Suprapubic skin (tissue), 4 donors: Measurements from ENCODE around the gene PRDX1. TPM values are rescaled to one million over a fixed set of nuclear protein-coding genes. Genes with fewer than 3 reads are reported as not detected.
"Not testable (repeated sequence)": the region's sequence is repeated elsewhere in the genome, so short reads cannot be mapped to it uniquely, and the experiment has no call there.

Experiments
- DNase-seq, 2 donors: peaks; one replicate each; pipeline ENCODE4 v3.0.0-alpha.2; 2019; ENCODE audit warnings: low spot score in 2 of 2
- H3K27ac ChIP-seq: fragments of 200-600 bp; sonication (generic); one replicate; pipeline ENCODE4 v1.5.1; 2019
- H3K27me3 ChIP-seq: fragments of 200-600 bp; sonication (generic); one replicate; pipeline ENCODE4 v1.5.1; 2019
- H3K36me3 ChIP-seq: fragments of 200-600 bp; sonication (generic); one replicate; pipeline ENCODE4 v1.5.1; 2019
- H3K4me1 ChIP-seq: fragments of 200-600 bp; sonication (generic); one replicate; pipeline ENCODE4 v1.5.1; 2019
- H3K4me3 ChIP-seq: fragments of 200-600 bp; sonication (generic); one replicate; pipeline ENCODE4 v1.5.1; 2019; ENCODE audit warnings: mild to moderate bottlenecking
- H3K9me3 ChIP-seq: fragments of 200-600 bp; sonication (generic); one replicate; pipeline ENCODE4 v1.5.1; 2019
- CTCF ChIP-seq, 2 donors: fragments of 200-600 bp in 1 of 2; fragments of 450-650 bp in 1 of 2; sonication (generic) in 1 of 2; IDR thresholded peaks; one replicate each; pipeline ENCODE4 v1.5.1; 2016 to 2019; ENCODE audit warnings: antibody characterized with exemption in 2 of 2, mild to moderate bottlenecking in 1 of 2, moderate library complexity in 1 of 2
- EP300 ChIP-seq: sonication (generic); formaldehyde crosslinking; IDR thresholded peaks from one replicate; pipeline ENCODE4 v1.6.1; 2017; ENCODE audit warnings: antibody characterized with exemption
- POLR2A ChIP-seq, 2 donors: fragments of 450-650 bp; IDR thresholded peaks; one replicate each; pipeline ENCODE4 v1.6.1; 2017; ENCODE audit warnings: antibody characterized with exemption in 2 of 2, mild to moderate bottlenecking in 2 of 2, moderate library complexity in 2 of 2
- POLR2AphosphoS5 ChIP-seq, 3 donors: sonication (generic); formaldehyde crosslinking; IDR thresholded peaks; one replicate each; pipeline ENCODE4 v1.6.1; 2017; ENCODE audit warnings: antibody characterized with exemption in 3 of 3
- WGBS: methylation state at CpG from one replicate; pipeline ENCODE4 v1.1.5; 2018; 5-methylcytosine and 5-hydroxymethylcytosine counted together
- total RNA-seq, 4 donors: library from RNA; depleted of rRNA; stranded (reverse); fragments of >200 nt; gene quantifications; one replicate each; pipeline ENCODE4 v1.1.0, GENCODE V29; 2016

Gene PRDX1
- total RNA-seq, 4 donors from 2014 or later, result 134 to 365 (median 296) TPM

GRCh38 chr1:45490121-45490625 lies 31.5 kb downstream of the PRDX1 start:
- H3K9me3 ChIP-seq, result no peaks in the 10 kb centered on the region
- whole genome bisulfite sequencing, result 3% methylated on average over 17 of the region's 17 CpGs
- DNase-seq, result no peak
- peak overlapping the region; percentile 98 for H3K4me3 ChIP-seq
- H3K27me3 ChIP-seq, result no peaks in the 10 kb centered on the region
- peaks cover 2% of the 10 kb centered on the region for H3K36me3 ChIP-seq
- TF ChIP-seq POLR2AphosphoS5 (IDR thresholded peaks at IDR 0.05) (no peak), POLR2A (IDR thresholded peaks at IDR 0.05) (no peak)
- peak overlapping the region; percentile 82 for H3K27ac ChIP-seq
- H3K4me1 ChIP-seq, result peaks cover 19% of the 10 kb centered on the region

- H3K9me3 ChIP-seq, DNase-seq, H3K36me3 ChIP-seq, H3K27ac ChIP-seq, H3K27me3 ChIP-seq: not testable (repeated sequence)
- WGBS, result 52% methylated on average over 8 of the region's 14 CpGs
- peak overlapping the region; percentile 98 for H3K4me3 ChIP-seq
- H3K4me1 ChIP-seq, result peaks cover 19% of the 10 kb centered on the region
These were observed 32.3 kb downstream of the PRDX1 start for GRCh38 chr1:45489379-45489778.

- Histone ChIP-seq H3K4me3 (peak overlapping the region; percentile 98), H3K36me3 (no peaks in the 10 kb centered on the region), H3K27ac (no peak overlapping the region), H3K9me3 (no peaks in the 10 kb centered on the region), H3K27me3 (no peaks in the 10 kb centered on the region), H3K4me1 (peaks cover 19% of the 10 kb centered on the region)
- no peak for TF ChIP-seq POLR2A (IDR thresholded peaks at IDR 0.05)
- no peak for TF ChIP-seq CTCF (IDR thresholded peaks at IDR 0.05)
- DNase-seq, result no peak
- 56% methylated on average over 10 of the region's 10 CpGs for WGBS
These were observed 32.9 kb downstream of the PRDX1 start for GRCh38 chr1:45488666-45489377.

GRCh38 chr1:45485949-45486348 lies 35.7 kb downstream of the PRDX1 start:
- H3K4me1 ChIP-seq, result peaks cover 11% of the 10 kb centered on the region
- no peak for DNase-seq
- TF ChIP-seq POLR2AphosphoS5 (IDR thresholded peaks at IDR 0.05) (no peak), CTCF (IDR thresholded peaks at IDR 0.05) (no peak), EP300 (no peak), POLR2A (IDR thresholded peaks at IDR 0.05) (no peak)
- H3K4me3 ChIP-seq, result no peak overlapping the region
- H3K27me3 ChIP-seq, result no peaks in the 10 kb centered on the region
- H3K9me3 ChIP-seq, result no peaks in the 10 kb centered on the region
- no peak overlapping the region for H3K27ac ChIP-seq
- H3K36me3 ChIP-seq, result no peaks in the 10 kb centered on the region

- Histone ChIP-seq H3K4me3 (no peak overlapping the region), H3K27ac (no peak overlapping the region), H3K36me3 (no peaks in the 10 kb centered on the region), H3K27me3 (no peaks in the 10 kb centered on the region), H3K9me3 (no peaks in the 10 kb centered on the region), H3K4me1 (no peaks in the 10 kb centered on the region)
- WGBS, result 73% methylated on average over 5 of the region's 5 CpGs
- TF ChIP-seq CTCF (IDR thresholded peaks at IDR 0.05) (no peak), POLR2AphosphoS5 (IDR thresholded peaks at IDR 0.05) (no peak), EP300 (no peak), POLR2A (IDR thresholded peaks at IDR 0.05) (no peak)
- DNase-seq, result no peak
These were observed 42.5 kb downstream of the PRDX1 start for GRCh38 chr1:45479039-45479748.

- H3K4me3 ChIP-seq, result no peak overlapping the region
- WGBS, result 64% methylated on average over 4 of the region's 4 CpGs
These were observed 43.4 kb downstream of the PRDX1 start for GRCh38 chr1:45478121-45478814.

More at GRCh38 chr1:45478121-45478814, 43.4 kb downstream of the PRDX1 start:
- no peak for TF ChIP-seq EP300
- no peak for TF ChIP-seq CTCF (IDR thresholded peaks at IDR 0.05)
- TF ChIP-seq POLR2AphosphoS5 (IDR thresholded peaks at IDR 0.05), result no peak
- no peak for TF ChIP-seq POLR2A (IDR thresholded peaks at IDR 0.05)
- no peak for DNase-seq
- Histone ChIP-seq H3K36me3 (no peaks in the 10 kb centered on the region), H3K9me3 (no peaks in the 10 kb centered on the region), H3K27me3 (no peaks in the 10 kb centered on the region), H3K4me1 (no peaks in the 10 kb centered on the region), H3K27ac (no peak overlapping the region)
